AG08395 (cell line): ENCODE data around the gene CARS1.

Source experiments
- DNase-seq: peaks from one replicate; pipeline ENCODE4 v3.0.0; 2012; ENCODE audit warnings: mixed read lengths, low spot score

The CARS1 gene

GRCh38 chr11:2991452-2992233 is 65.6 kb downstream of the CARS1 start:
- DNase-seq, result peak; percentile 49

- no peak for DNase-seq
Measured at GRCh38 chr11:2990617-2991451, 66.4 kb downstream of the CARS1 start.

- DNase-seq, result no peak
Measured at GRCh38 chr11:2989551-2989950, 67.7 kb downstream of the CARS1 start.

- DNase-seq, result no peak
Measured at GRCh38 chr11:2989006-2989405, 68.2 kb downstream of the CARS1 start.

- no peak for DNase-seq
Measured at GRCh38 chr11:2987881-2988861, 69.1 kb downstream of the CARS1 start.

GRCh38 chr11:2983908-2984307 is 73.3 kb downstream of the CARS1 start:
- no peak for DNase-seq

GRCh38 chr11:2982214-2982613 is 75.0 kb downstream of the CARS1 start:
- no peak for DNase-seq

GRCh38 chr11:2981130-2981529 is 76.1 kb downstream of the CARS1 start:
- DNase-seq, result no peak

- no peak for DNase-seq
Measured at GRCh38 chr11:2980168-2980840, 76.9 kb downstream of the CARS1 start.

- DNase-seq, result no peak
Measured at GRCh38 chr11:2977113-2977512, 80.1 kb downstream of the CARS1 start.

GRCh38 chr11:2976294-2977063 is 80.7 kb downstream of the CARS1 start:
- no peak for DNase-seq

GRCh38 chr11:2975594-2975993 is 81.6 kb downstream of the CARS1 start:
- peak; percentile 54 for DNase-seq

GRCh38 chr11:2974272-2974671 is 83.0 kb downstream of the CARS1 start:
- no peak for DNase-seq

GRCh38 chr11:2968341-2968900 is 88.8 kb downstream of the CARS1 start:
- no peak for DNase-seq

GRCh38 chr11:2964782-2965181 is 92.4 kb downstream of the CARS1 start:
- no peak for DNase-seq

- DNase-seq, result no peak
Measured at GRCh38 chr11:2963761-2964160, 93.5 kb downstream of the CARS1 start.

- DNase-seq, result no peak
Measured at GRCh38 chr11:2963112-2963754, 94.0 kb downstream of the CARS1 start.

GRCh38 chr11:2961080-2961479 is 96.1 kb downstream of the CARS1 start:
- no peak for DNase-seq

GRCh38 chr11:2960139-2960538 is 97.1 kb downstream of the CARS1 start:
- no peak for DNase-seq

- DNase-seq, result no peak
Measured at GRCh38 chr11:2958251-2958650, 99.0 kb downstream of the CARS1 start.
